H9 (cell line): ENCODE measurements around the gene VASN. TPM values are rescaled to one million over a fixed set of nuclear protein-coding genes. Genes with fewer than 3 reads are reported as not detected.

ENCODE experiments used
- DNase-seq: peaks from one replicate; pipeline ENCODE4 v3.0.0-alpha.2; 2017
- H2AFZ ChIP-seq: one replicate; pipeline ENCODE4 v1.6.1; 2013; ENCODE audit warnings: mild to moderate bottlenecking, low read length, control low read depth, moderate library complexity
- H2AK5ac ChIP-seq: 2 replicates; pipeline ENCODE4 v1.6.1; 2013; ENCODE audit warnings: low read length, control low read depth, mixed read lengths; ENCODE audit not compliant: insufficient read length
- H2BK120ac ChIP-seq: one replicate; pipeline ENCODE4 v1.6.1; 2013; ENCODE audit warnings: low read depth, mild to moderate bottlenecking, low read length, control low read depth, inconsistent platforms; ENCODE audit not compliant: poor library complexity, severe bottlenecking
- H2BK12ac ChIP-seq: 2 replicates; pipeline ENCODE4 v1.6.1; 2013; ENCODE audit warnings: low read length, control low read depth, mixed read lengths, low read depth; ENCODE audit not compliant: insufficient read length
- H2BK15ac ChIP-seq: 2 replicates; pipeline ENCODE4 v1.6.1; 2013; ENCODE audit warnings: low read depth, low read length, control low read depth
- H2BK20ac ChIP-seq: one replicate; pipeline ENCODE4 v1.6.1; 2013; ENCODE audit warnings: low read depth, mild to moderate bottlenecking, low read length, control low read depth, inconsistent platforms; ENCODE audit not compliant: poor library complexity, severe bottlenecking
- H2BK5ac ChIP-seq: 2 replicates; pipeline ENCODE4 v1.6.1; 2013; ENCODE audit warnings: low read length, control low read depth, mixed read lengths; ENCODE audit not compliant: insufficient read length
- H3K14ac ChIP-seq: 2 replicates; pipeline ENCODE4 v1.6.1; 2013; ENCODE audit warnings: low read length, control low read depth; ENCODE audit not compliant: insufficient read depth
- H3K18ac ChIP-seq: 2 replicates; pipeline ENCODE4 v1.6.1; 2013; ENCODE audit warnings: low read depth, mild to moderate bottlenecking, mixed read lengths, low read length, control low read depth; ENCODE audit not compliant: insufficient read length
- H3K23ac ChIP-seq: 2 replicates; pipeline ENCODE4 v1.6.1; 2013; ENCODE audit warnings: low read length, control low read depth, mixed read lengths, low read depth; ENCODE audit not compliant: insufficient read length
- H3K23me2 ChIP-seq: 2 replicates; pipeline ENCODE4 v1.6.1; 2013; ENCODE audit warnings: low read depth, mild to moderate bottlenecking, mixed read lengths, low read length, control low read depth; ENCODE audit not compliant: insufficient read length, poor library complexity, severe bottlenecking
- H3K27ac ChIP-seq: 2 replicates; pipeline ENCODE4 v1.5.1; 2013; ENCODE audit warnings: low read length, control low read depth, mixed read lengths, low read depth; ENCODE audit not compliant: insufficient read length
- H3K27me3 ChIP-seq: 2 replicates; pipeline ENCODE4 v1.6.1; 2013; ENCODE audit warnings: low read length, control low read depth, inconsistent platforms; ENCODE audit not compliant: insufficient read depth
- H3K4ac ChIP-seq: 2 replicates; pipeline ENCODE4 v1.6.1; 2013; ENCODE audit warnings: low read depth, mild to moderate bottlenecking, control low read depth, inconsistent platforms, low read length, moderate library complexity
- H3K4me1 ChIP-seq: 2 replicates; pipeline ENCODE4 v1.6.1; 2013; ENCODE audit warnings: low read length, control low read depth, inconsistent platforms; ENCODE audit not compliant: insufficient read depth
- H3K4me2 ChIP-seq: 2 replicates; pipeline ENCODE4 v1.6.1; 2013; ENCODE audit warnings: low read length, control low read depth, mixed read lengths; ENCODE audit not compliant: insufficient read length, insufficient read depth
- H3K56ac ChIP-seq: 2 replicates; pipeline ENCODE4 v1.6.1; 2013; ENCODE audit warnings: low read depth, mild to moderate bottlenecking, mixed read lengths, low read length, control low read depth; ENCODE audit not compliant: insufficient read length
- H3K79me1 ChIP-seq: 2 replicates; pipeline ENCODE4 v1.6.1; 2013; ENCODE audit warnings: low read depth, mild to moderate bottlenecking, moderate library complexity, low read length, control low read depth, inconsistent platforms; ENCODE audit not compliant: insufficient read depth, poor library complexity, severe bottlenecking
- H3K79me2 ChIP-seq: 2 replicates; pipeline ENCODE4 v1.6.1; 2013; ENCODE audit warnings: low read length, control low read depth, inconsistent platforms; ENCODE audit not compliant: insufficient read depth
- H3K9ac ChIP-seq: 2 replicates; pipeline ENCODE4 v1.6.1; 2013; ENCODE audit warnings: low read length, control low read depth, mixed read lengths; ENCODE audit not compliant: insufficient read length; ENCODE audit errors: extremely low read depth
- H3K9me3 ChIP-seq: one replicate; pipeline ENCODE4 v1.6.1; 2013; ENCODE audit warnings: low read depth, low read length, inconsistent platforms; ENCODE audit not compliant: control insufficient read depth
- H3T11ph ChIP-seq: one replicate; pipeline ENCODE4 v1.6.1; 2013; ENCODE audit warnings: mild to moderate bottlenecking, low read length, control low read depth, inconsistent platforms
- H4K20me1 ChIP-seq: one replicate; pipeline ENCODE4 v1.6.1; 2013; ENCODE audit not compliant: control insufficient read depth, insufficient read length, insufficient read depth
- H4K5ac ChIP-seq: 2 replicates; pipeline ENCODE4 v1.6.1; 2013; ENCODE audit warnings: low read depth, mild to moderate bottlenecking, mixed read lengths, low read length, control low read depth; ENCODE audit not compliant: insufficient read length
- H4K8ac ChIP-seq: replicated peaks from 2 replicates; pipeline ENCODE4 v1.6.1; 2013; ENCODE audit warnings: low read length, control low read depth, mixed read lengths, low read depth; ENCODE audit not compliant: insufficient read length
- H4K91ac ChIP-seq: 2 replicates; pipeline ENCODE4 v1.6.1; 2013; ENCODE audit warnings: low read depth, mild to moderate bottlenecking, moderate library complexity, mixed read lengths, low read length, control low read depth; ENCODE audit not compliant: insufficient read length
- H3K27ac Mint-ChIP-seq, 3 experiments: 2 replicates in 2 of 3; 3 replicates in 1 of 3; pipeline ENCODE4 v1.8.0; 2020 to 2021; ENCODE audit warnings: mixed read lengths in 3 of 3, mild to moderate bottlenecking in 1 of 3, moderate library complexity in 1 of 3
- H3K27me3 Mint-ChIP-seq: 2 replicates; pipeline ENCODE4 v1.8.0; 2021; ENCODE audit warnings: low read depth, mild to moderate bottlenecking, moderate library complexity, mixed read lengths
- H3K36me3 Mint-ChIP-seq, 3 experiments: 2 replicates in 2 of 3; 3 replicates in 1 of 3; pipeline ENCODE4 v1.8.0; 2020 to 2021; ENCODE audit warnings: low read depth in 3 of 3, mixed read lengths in 3 of 3; ENCODE audit not compliant: insufficient read depth in 1 of 3
- H3K4me1 Mint-ChIP-seq, 2 experiments: 2 replicates each; pipeline ENCODE4 v1.8.0; 2020; ENCODE audit warnings: mixed read lengths in 2 of 2
- H3K4me3 Mint-ChIP-seq, 2 experiments: 2 replicates in 1 of 2; 3 replicates in 1 of 2; pipeline ENCODE4 v1.8.0; 2020 to 2021; ENCODE audit warnings: mild to moderate bottlenecking in 2 of 2, mixed read lengths in 2 of 2, moderate library complexity in 1 of 2
- H3K9me3 Mint-ChIP-seq, 2 experiments: 2 replicates in 1 of 2; 3 replicates in 1 of 2; pipeline ENCODE4 v1.8.0; 2020; ENCODE audit warnings: mild to moderate bottlenecking in 2 of 2, mixed read lengths in 2 of 2, moderate library complexity in 1 of 2
- CTCF ChIP-seq: fragments of 200-600 bp; sonication (generic); conservative IDR thresholded peaks from 3 replicates; pipeline ENCODE4 v1.8.0; 2021; ENCODE audit warnings: antibody characterized with exemption, mild to moderate bottlenecking
- WGBS: extraction: QIAGEN DNeasy Blood & Tissue Kit; methylation state at CpG from one replicate; pipeline ENCODE4 v1.1.7; 2013; ENCODE audit warnings: missing lambda C conversion rate, low lambda C conversion rate, mixed read lengths; ENCODE audit not compliant: insufficient read length; ENCODE audit errors: extremely low coverage; 5-methylcytosine and 5-hydroxymethylcytosine counted together
- total RNA-seq: library from RNA; stranded (reverse); gene quantifications from 2 replicates; pipeline ENCODE4 v1.2.1, GENCODE V29; 2021

The VASN gene
- total RNA-seq, 1 experiment from 2014 or later, result 11.0 TPM

DNA sequence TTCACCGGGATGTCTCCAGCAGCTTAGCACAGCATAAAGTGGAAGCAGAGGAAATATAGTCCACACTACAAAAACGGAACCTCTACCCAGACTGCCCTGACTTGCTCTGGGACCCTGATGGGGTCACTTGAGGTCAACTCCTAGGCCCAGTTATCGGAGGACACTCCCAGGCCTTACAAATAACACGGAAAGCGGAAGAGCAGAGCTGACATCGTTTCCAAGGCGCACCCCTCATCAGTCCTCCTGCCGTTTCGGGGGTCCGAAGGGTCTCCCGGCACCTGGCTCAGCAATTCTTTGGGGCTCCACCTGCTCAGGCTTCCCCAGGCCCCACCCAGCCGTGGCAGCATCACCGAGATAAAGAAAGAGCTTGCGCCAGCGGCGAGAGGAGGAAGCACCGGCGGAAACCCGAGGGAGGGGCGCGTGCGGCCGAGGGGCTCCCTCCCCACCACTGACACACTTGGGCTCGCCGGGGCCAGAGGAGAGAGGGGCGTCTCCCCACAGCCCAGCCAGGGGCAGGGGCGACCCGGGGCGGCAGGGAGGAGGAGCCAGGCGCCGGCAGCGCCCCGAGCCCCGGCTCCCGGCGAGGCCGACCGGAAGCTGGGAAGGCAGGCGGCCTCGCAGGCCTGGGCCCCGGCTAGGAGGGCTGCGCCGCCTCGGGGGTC, 44.0 kb downstream of the VASN start:
- H3K9ac ChIP-seq, result no peak overlapping the region
- H3T11ph ChIP-seq, result no peak overlapping the region
- no peak overlapping the region for H2BK15ac ChIP-seq
- no peak overlapping the region for H4K5ac ChIP-seq
- H3K14ac ChIP-seq, result 0 out of 2 replicates have a peak overlapping the region, but pooled peaks have one; percentile 40
- no peaks in the 10 kb centered on the region for H3K79me1 ChIP-seq
- H3K23ac ChIP-seq, result no peak overlapping the region
- Mint-ChIP-seq H3K4me3 (peak overlapping the region; percentile 80 to 86), H3K27ac (peak overlapping the region in 1 of 3 experiments; percentile 27; a peak in 2 of 7 replicates), H3K27me3 (peaks cover 9% of the 10 kb centered on the region), H3K9me3 (0 out of 5 replicates have a peak, but pooled peaks cover 0 to 1% of the 10 kb centered on the region in 2 experiments), H3K4me1 (peaks cover 8 to 10% of the 10 kb centered on the region in 2 experiments), H3K36me3 (no peaks in the 10 kb centered on the region; a peak in 1 of 7 replicates)
- no peak overlapping the region for H4K8ac ChIP-seq
- no peak overlapping the region for H2AK5ac ChIP-seq
- H3K27me3 ChIP-seq, result no peaks in the 10 kb centered on the region
- H2BK5ac ChIP-seq, result no peak overlapping the region
- DNase-seq, result peak; percentile 37
- H3K4me1 ChIP-seq, result no peaks in the 10 kb centered on the region; the same call in 1 of the 2 replicates
- no peak overlapping the region for H2BK120ac ChIP-seq
- no CpG with 5 or more reads among the region's 44 CpGs for WGBS
- no peak overlapping the region for H2AFZ ChIP-seq
- H3K4ac ChIP-seq, result no peak overlapping the region
- peak overlapping the region; percentile 81 for H3K4me2 ChIP-seq
- no peak overlapping the region for H3K27ac ChIP-seq
- H3K56ac ChIP-seq, result no peak overlapping the region
- H4K20me1 ChIP-seq, result no peaks in the 10 kb centered on the region
- H3K18ac ChIP-seq, result no peak overlapping the region
- no peak overlapping the region for H4K91ac ChIP-seq
- H3K23me2 ChIP-seq, result no peaks in the 10 kb centered on the region
- H3K79me2 ChIP-seq, result no peaks in the 10 kb centered on the region
- no peak overlapping the region for H2BK20ac ChIP-seq
- no peak for TF ChIP-seq CTCF
- H3K9me3 ChIP-seq, result no peaks in the 10 kb centered on the region
- no peak overlapping the region for H2BK12ac ChIP-seq
